GM04503 (cell line): ENCODE data around the gene SNRNP48.

Experiments
- DNase-seq: peaks from one replicate; pipeline ENCODE4 v3.0.0-alpha.2; 2012; ENCODE audit warnings: low read depth

SNRNP48 gene

GRCh38 chr6:7594579-7595125, 4.7 kb downstream of the SNRNP48 start:
- DNase-seq: no peak

GRCh38 chr6:7604003-7604402, 14.0 kb downstream of the SNRNP48 start:
- no peak for DNase-seq

DNA sequence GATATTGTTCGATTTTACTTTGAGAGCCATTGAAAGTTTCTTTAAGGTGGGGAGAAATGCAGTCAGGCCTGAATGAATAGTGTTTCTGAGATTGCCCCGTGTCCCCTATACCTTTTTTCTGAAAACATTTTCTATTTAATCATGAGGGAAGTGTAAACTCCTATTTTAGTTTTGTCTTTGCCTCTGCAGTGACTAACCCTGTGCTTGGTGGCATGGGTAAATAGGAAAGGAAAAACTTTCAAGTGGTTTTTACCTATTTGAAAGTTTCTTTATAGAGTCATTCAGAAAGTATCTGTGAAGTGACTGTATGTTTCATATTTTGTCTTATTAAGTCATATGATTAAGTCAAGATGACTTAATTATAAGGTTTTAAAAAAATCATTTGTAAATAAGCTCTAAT, 14.5 kb downstream of the SNRNP48 start:
- DNase-seq: no peak

DNA sequence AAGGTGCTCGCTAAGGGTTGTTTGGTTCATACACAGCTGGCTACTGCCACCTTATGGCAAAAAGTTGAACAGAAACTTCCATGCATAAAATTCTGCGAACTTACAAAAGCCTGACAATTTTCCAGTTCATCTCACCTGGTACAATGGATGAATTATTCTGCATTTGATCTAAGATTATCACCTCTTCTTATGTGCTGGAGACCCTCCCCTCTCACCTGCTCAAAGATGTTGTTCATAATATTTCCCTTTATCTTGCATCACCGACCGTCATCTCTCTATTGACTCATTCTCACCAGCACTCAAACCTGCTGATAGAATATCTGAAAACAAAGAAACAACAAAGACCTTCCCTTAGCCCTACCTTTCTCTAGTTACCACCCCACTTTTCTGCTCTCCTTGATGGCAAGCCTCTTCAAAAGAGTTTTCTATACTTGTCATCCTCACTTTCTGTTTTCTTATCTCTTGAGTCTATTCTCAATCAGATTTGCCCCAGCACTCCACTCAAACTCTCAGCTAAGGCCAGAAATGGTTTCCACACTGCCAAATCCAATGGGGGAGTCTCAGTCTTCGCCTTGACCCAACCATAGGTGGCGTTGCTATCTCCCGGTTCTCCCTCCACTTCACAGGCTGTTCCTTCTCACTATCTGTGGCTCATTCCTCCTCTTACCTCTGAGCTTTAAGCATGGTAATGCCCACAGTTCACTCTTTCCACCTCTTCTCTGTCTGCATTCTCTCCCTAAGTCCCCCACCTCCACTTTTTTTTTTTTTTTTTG, 25.8 kb downstream of the SNRNP48 start:
- DNase-seq: no peak

DNA sequence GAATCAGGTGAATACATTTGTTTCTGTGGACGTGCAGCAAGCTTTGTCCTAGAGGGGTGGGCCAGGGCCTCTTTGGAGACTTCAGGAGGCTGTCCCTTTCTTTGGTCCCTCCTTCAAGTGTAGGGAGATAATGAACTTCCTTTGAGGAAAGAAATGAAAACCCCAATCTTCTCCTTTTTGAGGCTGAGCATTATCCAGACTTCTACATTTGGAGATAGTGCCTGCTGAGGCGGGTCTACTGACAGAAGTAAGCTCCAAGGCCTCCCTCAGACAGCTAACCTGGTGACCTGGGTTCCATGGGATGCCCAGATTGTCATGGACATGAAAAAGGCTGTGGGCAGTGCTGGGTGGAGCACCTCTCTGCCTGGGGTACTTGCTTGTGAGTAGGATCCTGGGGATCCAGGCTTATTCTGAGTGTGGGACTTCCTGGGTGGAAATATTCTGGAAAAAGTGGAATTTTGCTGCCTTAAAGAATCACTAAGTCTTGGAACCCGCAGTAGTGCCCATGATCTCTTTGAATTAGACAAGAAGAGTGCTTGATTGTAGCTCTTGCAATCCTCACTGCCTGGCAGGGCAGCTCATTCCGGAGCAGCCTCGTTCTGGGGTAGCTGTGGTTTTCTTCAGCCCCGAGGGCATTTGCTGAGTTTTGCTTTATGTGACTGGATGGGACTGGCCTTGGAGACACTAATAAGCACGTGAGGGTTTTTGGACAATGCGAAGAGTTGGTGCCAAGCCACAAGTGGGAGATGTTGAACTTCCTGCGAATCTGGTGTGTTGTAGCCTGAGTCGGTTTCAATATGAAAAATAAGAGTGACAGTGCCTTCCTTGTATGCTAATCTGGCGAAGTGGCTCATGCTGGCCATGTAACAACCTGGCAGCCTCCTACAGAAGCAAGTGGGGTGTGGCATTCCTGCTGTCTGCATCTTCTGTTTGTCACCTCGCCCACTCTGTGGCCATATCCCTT, 28.1 kb downstream of the SNRNP48 start:
- DNase-seq: peak; percentile 87

GRCh38 chr6:7621761-7622160, 31.8 kb downstream of the SNRNP48 start:
- no peak for DNase-seq

- DNase-seq: no peak
Measured at GRCh38 chr6:7624796-7625710, 35.1 kb downstream of the SNRNP48 start.

DNA sequence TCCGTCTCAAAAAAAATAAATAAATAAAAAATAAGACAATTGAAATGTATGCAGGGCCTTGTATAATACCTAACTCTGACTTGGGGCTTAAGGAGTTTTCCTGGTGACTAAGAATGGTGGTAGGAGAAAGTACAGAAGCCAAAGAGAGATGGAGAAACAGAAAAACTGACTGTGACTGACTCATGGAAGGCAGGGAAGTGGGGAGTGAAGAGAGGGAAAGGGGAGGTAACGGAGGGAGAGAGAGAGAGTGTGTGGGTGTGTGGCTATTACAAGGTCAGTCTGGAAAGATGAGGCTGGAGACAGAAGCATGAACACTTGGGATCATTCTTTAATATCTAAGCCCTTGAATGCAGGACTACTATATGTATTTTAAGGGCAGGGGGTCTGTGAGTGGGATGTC, 38.5 kb downstream of the SNRNP48 start:
- DNase-seq: no peak

DNA sequence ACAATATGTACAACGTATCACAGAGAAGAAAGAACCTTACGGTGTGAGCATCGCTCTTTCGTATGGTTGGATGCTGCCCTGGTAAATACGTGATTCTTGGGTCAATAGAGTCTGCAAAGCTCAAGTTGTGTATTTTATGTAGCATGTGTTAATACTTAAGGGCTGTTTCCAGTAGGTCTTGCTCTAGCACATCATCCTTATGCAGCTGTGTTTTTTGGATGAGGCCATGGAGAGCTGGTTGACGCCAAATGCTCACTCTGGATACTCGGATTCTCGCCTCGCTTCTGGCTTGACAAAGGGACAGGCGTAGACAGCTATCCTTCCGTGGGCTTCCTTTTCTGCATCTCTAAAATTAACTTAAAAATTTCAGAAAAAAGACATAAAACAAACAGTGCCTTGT, 38.9 kb downstream of the SNRNP48 start:
- DNase-seq: no peak

GRCh38 chr6:7629321-7629720, 39.3 kb downstream of the SNRNP48 start:
- DNase-seq: no peak

GRCh38 chr6:7630792-7631191, 40.8 kb downstream of the SNRNP48 start:
- DNase-seq: no peak

- no peak for DNase-seq
Measured at GRCh38 chr6:7631466-7631865, 41.5 kb downstream of the SNRNP48 start.

GRCh38 chr6:7632501-7633290, 42.7 kb downstream of the SNRNP48 start:
- DNase-seq: no peak

GRCh38 chr6:7633361-7633760, 43.4 kb downstream of the SNRNP48 start:
- DNase-seq: no peak

DNA sequence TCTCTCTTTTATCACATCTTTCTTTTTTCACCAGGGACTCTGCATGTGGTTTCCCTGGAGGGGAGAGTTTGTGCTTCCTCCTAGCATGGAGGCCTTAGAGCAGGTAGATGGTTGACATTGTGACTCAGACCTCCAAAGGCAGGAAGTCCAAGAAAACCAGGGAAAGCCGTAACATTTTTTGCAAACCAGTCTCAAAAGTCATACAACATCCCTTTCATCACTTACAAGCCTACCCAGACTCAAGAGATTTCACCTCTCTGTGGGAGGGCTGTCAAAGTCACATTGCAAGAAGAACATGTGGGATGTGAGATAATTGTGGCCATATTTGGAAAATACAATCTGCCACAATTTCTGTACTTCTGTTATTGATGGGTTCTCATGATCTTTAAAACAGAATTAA, 46.2 kb downstream of the SNRNP48 start:
- no peak for DNase-seq

DNA sequence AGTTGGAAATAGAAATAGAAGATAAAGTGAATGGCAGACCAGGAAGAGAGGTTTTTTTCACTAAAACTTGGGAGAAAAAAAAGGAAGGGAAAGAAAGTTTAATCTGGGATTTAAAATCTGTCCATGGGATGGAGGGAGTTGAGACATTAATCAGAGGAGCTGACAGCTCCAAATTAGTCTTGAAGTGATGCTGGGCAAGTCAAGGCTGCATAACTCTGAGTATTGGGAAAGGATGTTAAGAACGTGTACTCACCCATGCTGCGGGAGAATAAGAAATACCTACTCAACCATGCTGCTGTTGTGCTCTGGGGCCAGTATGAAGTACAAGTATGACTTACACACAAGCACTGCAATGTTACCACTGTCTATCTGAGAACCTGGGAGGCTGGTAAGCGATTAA, 47.5 kb downstream of the SNRNP48 start:
- no peak for DNase-seq

GRCh38 chr6:7639427-7639826, 49.4 kb downstream of the SNRNP48 start:
- DNase-seq: no peak

DNA sequence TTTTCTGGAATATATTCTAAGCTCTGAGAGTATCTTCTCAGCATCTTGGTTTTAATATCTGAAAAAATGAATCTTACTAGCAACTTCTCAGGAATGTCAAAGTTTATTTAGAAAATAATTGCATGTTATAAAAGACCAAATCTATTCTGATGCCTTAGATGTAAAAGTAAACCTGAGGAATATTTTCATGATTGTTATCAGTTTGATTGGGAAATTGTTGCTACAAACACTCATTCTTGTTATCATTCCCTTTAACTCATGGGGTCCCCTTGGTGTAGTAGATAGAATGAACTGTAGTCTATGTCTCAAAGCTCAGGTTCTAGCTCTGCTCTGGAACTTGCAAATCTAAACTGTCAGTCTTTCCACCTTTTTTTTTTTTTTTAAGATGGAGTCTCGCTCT, 50.0 kb downstream of the SNRNP48 start:
- DNase-seq: no peak

DNA sequence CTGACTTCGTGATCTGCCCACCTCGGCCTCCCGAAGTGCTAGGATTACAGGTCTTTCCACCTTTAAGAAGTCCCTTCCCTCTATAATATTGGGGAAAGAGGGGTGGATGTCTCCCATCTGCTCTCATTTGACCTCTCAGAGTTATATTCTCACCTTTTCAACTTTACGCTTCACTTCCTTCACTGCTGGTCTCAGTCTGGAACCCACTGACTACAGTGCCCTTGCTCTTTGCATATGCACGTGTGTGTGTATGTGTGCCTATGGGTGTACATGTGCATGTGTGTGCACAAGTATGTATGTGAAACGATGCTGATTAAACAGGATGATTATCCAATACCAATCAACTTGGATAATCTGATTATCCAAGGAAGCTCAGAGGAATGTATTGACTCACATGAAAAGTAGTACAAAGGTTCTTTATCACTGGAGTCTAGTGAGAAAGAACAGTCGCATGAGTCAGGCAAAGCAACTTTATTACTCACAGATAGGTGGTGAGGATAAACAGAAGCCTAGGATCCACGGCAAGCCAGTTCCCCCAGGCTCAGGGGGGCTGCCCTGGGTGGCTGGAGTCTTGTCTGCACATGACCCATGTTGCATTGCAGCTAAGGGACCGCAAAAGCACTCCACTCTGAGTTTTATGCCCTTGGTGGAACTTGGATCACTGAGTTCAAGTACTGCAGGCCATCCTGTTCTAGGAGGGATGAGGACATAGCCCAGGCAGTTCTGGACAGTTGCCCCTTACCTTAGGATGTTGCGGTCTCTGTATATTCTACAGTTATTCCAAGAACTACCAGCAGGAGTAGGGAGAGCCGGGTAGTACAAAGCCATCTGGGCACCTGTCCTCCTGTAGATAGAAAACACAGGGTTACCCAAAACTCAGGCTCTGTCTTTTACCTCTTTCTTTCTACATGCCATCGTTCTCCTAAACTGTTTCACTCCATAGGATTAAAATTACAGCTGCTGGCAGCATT, 50.9 kb downstream of the SNRNP48 start:
- DNase-seq: peak; percentile 46

DNA sequence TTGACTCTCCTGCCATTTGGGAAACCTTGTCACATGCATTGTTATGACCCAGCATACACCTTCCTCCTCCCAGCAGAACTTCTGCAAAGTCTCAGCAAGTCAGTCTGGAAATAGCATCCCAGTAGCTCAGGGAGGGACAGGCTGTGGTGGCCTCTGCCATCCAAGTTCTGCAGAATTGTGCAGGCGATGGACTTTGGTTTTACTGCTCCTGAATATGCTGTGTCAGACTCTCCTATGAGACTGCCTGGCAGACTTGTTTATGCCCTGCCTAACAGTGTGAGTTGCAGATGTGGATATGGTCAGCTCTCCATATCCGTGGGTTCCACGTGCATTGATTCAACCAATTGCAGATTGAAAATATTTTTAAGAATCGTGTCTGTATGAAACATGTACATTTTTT, 52.8 kb downstream of the SNRNP48 start:
- DNase-seq: no peak
